ENCODE results near the gene GLP1R. TPM values are rescaled to one million over a fixed set of nuclear protein-coding genes. Genes with fewer than 3 reads are reported as not detected.

Gene GLP1R
- total and polyA plus RNA-seq, 3 donors from 2014 or later, result 0.09 to 0.55 (median 0.31) TPM

GRCh38 chr6:39084506-39084905 lies 35.9 kb downstream of the GLP1R start:
- Histone ChIP-seq H3K27ac (no peak overlapping the region), H3K27me3 (no peaks in the 10 kb centered on the region), H3K4me3 (no peak overlapping the region), H3K9me3 (no peaks in the 10 kb centered on the region), H3K36me3 (ENCODE audit: low read depth, missing control alignments) (no peaks in the 10 kb centered on the region), H3K4me1 (no peaks in the 10 kb centered on the region)
- no peak for DNase-seq
- 81 to 83% methylated on average over 5 to 7 of the region's 7 CpGs for WGBS, 2 donors
- TF ChIP-seq POLR2A (IDR thresholded peaks at IDR 0.05), result no peak
- TF ChIP-seq CTCF (IDR thresholded peaks at IDR 0.05), result no peak
- intact Hi-C loops (cut with DNase I; ENCODE audit: low total_unique reads), result no loop called here

- H3K27ac ChIP-seq, result no peak overlapping the region
- H3K9me3 ChIP-seq, result no peaks in the 10 kb centered on the region
- no peak for TF ChIP-seq CTCF (IDR thresholded peaks at IDR 0.05)
- TF ChIP-seq POLR2A (IDR thresholded peaks at IDR 0.05), result no peak
- no peaks in the 10 kb centered on the region for H3K27me3 ChIP-seq
- H3K4me1 ChIP-seq, result no peaks in the 10 kb centered on the region
- no peak overlapping the region for H3K4me3 ChIP-seq
- DNase-seq, result no peak
- no peaks in the 10 kb centered on the region for H3K36me3 ChIP-seq (ENCODE audit: low read depth, missing control alignments)
- intact Hi-C loops (cut with DNase I; ENCODE audit: low total_unique reads), result no loop called here
- 78 to 88% methylated on average over 5 of the region's 5 CpGs for WGBS, 2 donors
Observed at GRCh38 chr6:39085129-39085797, 36.7 kb downstream of the GLP1R start.

- Histone ChIP-seq H3K27ac (no peak overlapping the region), H3K4me3 (no peak overlapping the region), H3K9me3 (no peaks in the 10 kb centered on the region), H3K4me1 (no peaks in the 10 kb centered on the region), H3K36me3 (ENCODE audit: low read depth, missing control alignments) (no peaks in the 10 kb centered on the region), H3K27me3 (no peaks in the 10 kb centered on the region)
- TF ChIP-seq CTCF (IDR thresholded peaks at IDR 0.05), result no peak
- no peak for TF ChIP-seq POLR2A (IDR thresholded peaks at IDR 0.05)
- WGBS, 2 donors, result 36% methylated on average over 6 to 7 of the region's 7 CpGs
- no peak for DNase-seq
- intact Hi-C loops (cut with DNase I; ENCODE audit: low total_unique reads), result no loop called here
Observed at GRCh38 chr6:39086294-39086693, 37.7 kb downstream of the GLP1R start.

GRCh38 chr6:39086711-39087110 lies 38.1 kb downstream of the GLP1R start:
- DNase-seq, result no peak
- Histone ChIP-seq H3K4me3 (no peak overlapping the region), H3K27ac (no peak overlapping the region), H3K27me3 (no peaks in the 10 kb centered on the region), H3K4me1 (no peaks in the 10 kb centered on the region), H3K36me3 (ENCODE audit: low read depth, missing control alignments) (no peaks in the 10 kb centered on the region), H3K9me3 (no peaks in the 10 kb centered on the region)
- intact Hi-C loops (cut with DNase I; ENCODE audit: low total_unique reads), result no loop called here
- TF ChIP-seq POLR2A (IDR thresholded peaks at IDR 0.05) (no peak), CTCF (IDR thresholded peaks at IDR 0.05) (no peak)
- WGBS, 2 donors, result 74 to 82% methylated on average over 6 of the region's 6 CpGs

GRCh38 chr6:39087197-39087596 lies 38.6 kb downstream of the GLP1R start:
- Histone ChIP-seq H3K4me3 (no peak overlapping the region), H3K4me1 (no peaks in the 10 kb centered on the region), H3K36me3 (ENCODE audit: low read depth, missing control alignments) (no peaks in the 10 kb centered on the region), H3K27me3 (no peaks in the 10 kb centered on the region), H3K27ac (no peak overlapping the region), H3K9me3 (no peaks in the 10 kb centered on the region)
- intact Hi-C loops (cut with DNase I; ENCODE audit: low total_unique reads), result no loop called here
- TF ChIP-seq CTCF (IDR thresholded peaks at IDR 0.05) (no peak), POLR2A (IDR thresholded peaks at IDR 0.05) (no peak)
- no peak for DNase-seq
- 67 to 69% methylated on average over 7 of the region's 7 CpGs for WGBS, 2 donors
